WERI-Rb-1 (cell line): ENCODE measurements around the gene PPP1R12C.

Experiments used
- DNase-seq: peaks from one replicate; pipeline ENCODE4 v3.0.0-alpha.2; 2020
- H3K27ac ChIP-seq: fragments of 250-450 bp; sonication (Bioruptor Pico); 2 replicates; pipeline ENCODE4 v1.5.1; 2020; ENCODE audit warnings: mild to moderate bottlenecking, moderate library complexity
- H3K27me3 ChIP-seq: fragments of 250-450 bp; sonication (Bioruptor Pico); 2 replicates; pipeline ENCODE4 v1.5.1; 2021; ENCODE audit warnings: mild to moderate bottlenecking, low read depth, moderate library complexity; ENCODE audit not compliant: insufficient read depth, severe bottlenecking
- H3K36me3 ChIP-seq: fragments of 250-450 bp; sonication (Bioruptor Pico); 2 replicates; pipeline ENCODE4 v1.5.1; 2020; ENCODE audit warnings: mild to moderate bottlenecking, moderate library complexity
- H3K4me3 ChIP-seq: 2 replicates; pipeline ENCODE4 v1.5.1; 2011; ENCODE audit warnings: low read depth, mild to moderate bottlenecking, control low read depth, low read length
- H3K9me3 ChIP-seq: fragments of 250-450 bp; sonication (Bioruptor Pico); 2 replicates; pipeline ENCODE4 v1.5.1; 2021; ENCODE audit warnings: mild to moderate bottlenecking, moderate library complexity; ENCODE audit not compliant: severe bottlenecking
- TF ChIP-seq, protein P1 (sequence below): IDR thresholded peaks from 2 replicates; pipeline ENCODE4 v1.5.1; 2011; ENCODE audit warnings: low read depth, mild to moderate bottlenecking, control low read depth, inconsistent platforms, low read length

The PPP1R12C gene

DNA sequence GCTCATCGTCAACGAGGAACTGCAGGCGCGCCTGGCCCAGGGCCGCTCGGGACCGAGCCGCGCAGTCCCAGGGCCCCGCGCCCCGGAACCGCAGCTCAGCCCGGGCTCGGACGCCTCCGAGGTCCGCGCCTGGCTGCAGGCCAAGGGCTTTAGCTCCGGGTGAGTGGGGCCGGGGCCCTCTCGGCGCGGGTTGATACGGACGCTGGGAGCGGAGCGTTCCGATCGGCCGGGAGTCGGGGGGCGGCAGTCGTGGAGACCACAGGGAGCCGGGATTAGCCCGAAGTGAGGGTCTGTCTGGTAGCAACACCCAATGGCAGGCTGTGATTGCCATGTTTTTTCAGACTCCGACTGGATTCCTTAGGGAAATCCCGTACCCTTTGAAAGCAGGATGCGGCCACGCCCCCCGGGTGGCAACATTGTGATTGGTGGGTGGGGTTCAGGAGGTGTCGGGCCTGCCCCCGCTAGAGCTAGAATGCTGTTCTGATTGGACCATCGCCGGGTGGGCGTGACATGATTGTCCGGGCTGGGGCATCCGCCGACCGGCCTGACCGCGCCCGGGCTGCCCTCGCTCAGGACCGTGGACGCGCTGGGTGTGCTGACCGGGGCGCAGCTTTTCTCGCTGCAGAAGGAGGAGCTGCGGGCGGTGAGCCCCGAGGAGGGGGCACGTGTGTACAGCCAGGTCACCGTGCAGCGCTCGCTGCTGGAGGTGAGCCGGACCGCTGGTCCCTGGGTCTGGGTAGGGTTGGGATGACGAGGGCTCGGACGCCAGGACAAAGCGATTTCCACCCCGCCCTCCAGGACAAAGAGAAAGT is 30.5 kb downstream of the PPP1R12C start:
- Histone ChIP-seq H3K9me3 (no peaks in the 10 kb centered on the region), H3K27ac (peak overlapping the region; percentile 7; the same call in 1 of the 2 replicates), H3K4me3 (peak overlapping the region; percentile 58), H3K36me3 (peaks cover 3% of the 10 kb centered on the region; the same call in 1 of the 2 replicates), H3K27me3 (peaks cover 1% of the 10 kb centered on the region)
- DNase-seq: peak; percentile 98
- TF ChIP-seq, protein P1, sequence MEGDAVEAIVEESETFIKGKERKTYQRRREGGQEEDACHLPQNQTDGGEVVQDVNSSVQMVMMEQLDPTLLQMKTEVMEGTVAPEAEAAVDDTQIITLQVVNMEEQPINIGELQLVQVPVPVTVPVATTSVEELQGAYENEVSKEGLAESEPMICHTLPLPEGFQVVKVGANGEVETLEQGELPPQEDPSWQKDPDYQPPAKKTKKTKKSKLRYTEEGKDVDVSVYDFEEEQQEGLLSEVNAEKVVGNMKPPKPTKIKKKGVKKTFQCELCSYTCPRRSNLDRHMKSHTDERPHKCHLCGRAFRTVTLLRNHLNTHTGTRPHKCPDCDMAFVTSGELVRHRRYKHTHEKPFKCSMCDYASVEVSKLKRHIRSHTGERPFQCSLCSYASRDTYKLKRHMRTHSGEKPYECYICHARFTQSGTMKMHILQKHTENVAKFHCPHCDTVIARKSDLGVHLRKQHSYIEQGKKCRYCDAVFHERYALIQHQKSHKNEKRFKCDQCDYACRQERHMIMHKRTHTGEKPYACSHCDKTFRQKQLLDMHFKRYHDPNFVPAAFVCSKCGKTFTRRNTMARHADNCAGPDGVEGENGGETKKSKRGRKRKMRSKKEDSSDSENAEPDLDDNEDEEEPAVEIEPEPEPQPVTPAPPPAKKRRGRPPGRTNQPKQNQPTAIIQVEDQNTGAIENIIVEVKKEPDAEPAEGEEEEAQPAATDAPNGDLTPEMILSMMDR: no peak

- H3K9me3 ChIP-seq: no peaks in the 10 kb centered on the region
- H3K4me3 ChIP-seq: peak overlapping the region; percentile 58
- TF ChIP-seq, protein P1: no peak
- peaks cover 4% of the 10 kb centered on the region for H3K27me3 ChIP-seq
- H3K27ac ChIP-seq: peak overlapping the region; percentile 7; the same call in 1 of the 2 replicates
- DNase-seq: no peak
- H3K36me3 ChIP-seq: peaks cover 3% of the 10 kb centered on the region; the same call in 1 of the 2 replicates
Measured at GRCh38 chr19:55085923-55086715, 31.3 kb downstream of the PPP1R12C start.

DNA sequence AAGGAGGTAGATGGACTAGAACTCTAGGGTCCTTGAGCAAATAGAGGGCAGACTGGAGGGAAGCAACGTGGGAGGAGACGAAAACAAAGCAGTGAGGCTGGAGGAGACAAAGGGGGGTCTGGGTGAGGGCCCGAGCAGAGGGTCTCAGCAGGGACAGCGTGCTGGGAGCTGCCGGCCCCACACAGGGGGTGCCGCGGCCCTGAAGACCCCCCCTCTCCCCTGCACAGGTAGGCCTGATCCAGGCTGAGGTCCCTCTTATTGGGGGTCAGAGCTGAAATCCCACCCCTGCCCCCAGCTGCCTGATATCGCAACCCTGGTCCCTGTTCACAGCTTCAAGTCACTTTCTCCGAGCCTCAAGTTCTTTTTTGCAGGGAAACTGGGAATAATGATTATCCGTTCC is 33.0 kb downstream of the PPP1R12C start:
- Histone ChIP-seq H3K9me3 (no peaks in the 10 kb centered on the region), H3K27ac (no peak overlapping the region), H3K27me3 (peaks cover 4% of the 10 kb centered on the region), H3K36me3 (no peaks in the 10 kb centered on the region), H3K4me3 (no peak overlapping the region)
- no peak for DNase-seq
- TF ChIP-seq, protein P1: no peak

- TF ChIP-seq, protein P1: no peak
- Histone ChIP-seq H3K36me3 (no peaks in the 10 kb centered on the region), H3K27me3 (peaks cover 4% of the 10 kb centered on the region), H3K27ac (no peak overlapping the region), H3K9me3 (no peaks in the 10 kb centered on the region), H3K4me3 (no peak overlapping the region)
- DNase-seq: no peak
Measured at GRCh38 chr19:55083004-55083850, 34.2 kb downstream of the PPP1R12C start.

DNA sequence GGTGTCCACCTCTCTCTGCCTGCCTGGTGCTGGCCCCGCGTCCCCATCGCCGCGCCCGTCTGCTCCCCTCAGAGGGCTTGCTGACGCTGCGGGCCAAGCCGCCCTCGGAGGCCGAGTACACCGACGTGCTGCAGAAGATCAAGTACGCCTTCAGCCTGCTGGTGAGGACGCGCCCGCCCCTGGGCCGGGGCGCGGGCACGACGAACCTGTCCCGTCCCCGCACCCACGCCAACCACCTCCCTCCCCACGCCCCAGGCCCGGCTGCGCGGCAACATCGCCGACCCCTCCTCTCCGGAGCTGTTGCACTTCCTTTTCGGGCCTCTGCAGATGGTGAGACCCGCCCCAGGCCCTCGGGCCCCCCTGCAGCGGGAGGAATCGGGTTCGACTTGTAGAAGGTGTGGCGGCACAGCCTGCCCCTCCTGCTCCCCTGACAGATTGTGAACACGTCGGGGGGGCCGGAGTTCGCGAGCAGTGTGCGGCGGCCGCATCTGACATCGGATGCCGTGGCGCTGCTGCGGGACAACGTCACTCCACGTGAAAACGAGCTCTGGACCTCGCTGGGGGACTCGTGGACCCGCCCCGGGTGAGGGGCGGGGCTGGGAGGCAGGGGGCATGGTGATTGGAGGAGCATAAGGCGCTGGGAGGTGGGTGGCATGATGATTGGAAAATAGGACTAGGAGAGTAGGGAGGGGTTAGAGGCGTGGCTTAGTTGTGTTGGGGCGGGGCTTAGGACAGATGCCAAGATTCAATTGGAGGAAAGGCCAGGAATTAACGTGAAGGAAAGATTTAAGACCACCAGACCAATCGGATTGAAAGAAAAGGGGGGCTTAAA is 35.2 kb downstream of the PPP1R12C start:
- H3K27ac ChIP-seq: no peak overlapping the region
- TF ChIP-seq, protein P1: no peak
- H3K36me3 ChIP-seq: no peaks in the 10 kb centered on the region
- no peaks in the 10 kb centered on the region for H3K9me3 ChIP-seq
- H3K27me3 ChIP-seq: peaks cover 4% of the 10 kb centered on the region
- H3K4me3 ChIP-seq: peak overlapping the region; percentile 78
- DNase-seq: peak; percentile 89
